MM.1S (cell line): ENCODE data around the gene SYAP1.
A peak's percentile ranks its signal among the peaks of the same experiment; 100 is the strongest.

Experiments used
- DNase-seq: peaks from one replicate; pipeline ENCODE4 v3.0.0-alpha.2; 2015
- H2AFZ ChIP-seq: fragments of 300-600 bp; sonication (generic); 2 replicates; pipeline ENCODE4 v1.6.0; 2016; ENCODE audit warnings: antibody characterized with exemption, low read length
- H3F3A ChIP-seq: fragments of 300-600 bp; sonication (generic); 2 replicates; pipeline ENCODE4 v1.6.1; 2016; ENCODE audit warnings: mild to moderate bottlenecking, antibody characterized with exemption, low read length, moderate library complexity, mixed read lengths; ENCODE audit not compliant: insufficient read depth
- H3K27ac ChIP-seq: fragments of 300-600 bp; sonication (generic); 2 replicates; pipeline ENCODE4 v1.5.1; 2016; ENCODE audit warnings: mild to moderate bottlenecking, low read length
- H3K27me3 ChIP-seq: fragments of 300-600 bp; sonication (generic); replicated peaks from 2 replicates; pipeline ENCODE4 v1.6.0; 2016; ENCODE audit warnings: low read length; ENCODE audit not compliant: insufficient read depth
- H3K36me3 ChIP-seq: fragments of 300-600 bp; sonication (generic); replicated peaks from 2 replicates; pipeline ENCODE4 v1.6.1; 2016; ENCODE audit warnings: mild to moderate bottlenecking, low read length, mixed read lengths; ENCODE audit not compliant: insufficient read depth
- H3K4me1 ChIP-seq: fragments of 300-600 bp; sonication (generic); 2 replicates; pipeline ENCODE4 v1.6.1; 2016; ENCODE audit warnings: low read length, mixed read lengths
- H3K4me2 ChIP-seq: fragments of 300-600 bp; sonication (generic); 2 replicates; pipeline ENCODE4 v1.6.0; 2016; ENCODE audit warnings: low read depth, low read length
- H3K4me3 ChIP-seq: fragments of 300-600 bp; sonication (generic); 2 replicates; pipeline ENCODE4 v1.5.1; 2016; ENCODE audit warnings: low read length, mixed read lengths
- H3K79me2 ChIP-seq: fragments of 300-600 bp; sonication (generic); 2 replicates; pipeline ENCODE4 v1.6.1; 2016; ENCODE audit warnings: mixed run types, low read length, mixed read lengths
- H3K9ac ChIP-seq: fragments of 300-600 bp; sonication (generic); 2 replicates; pipeline ENCODE4 v1.6.1; 2016; ENCODE audit warnings: low read length, mixed read lengths
- H3K9me2 ChIP-seq: fragments of 300-600 bp; sonication (generic); replicated peaks from 2 replicates; pipeline ENCODE4 v1.6.1; 2016; ENCODE audit warnings: mild to moderate bottlenecking, low read length, mixed read lengths; ENCODE audit not compliant: insufficient read depth
- H3K9me3 ChIP-seq: fragments of 300-600 bp; sonication (generic); replicated peaks from 2 replicates; pipeline ENCODE4 v1.6.1; 2016; ENCODE audit warnings: mild to moderate bottlenecking, low read length, mixed read lengths; ENCODE audit not compliant: insufficient read depth
- H4K20me1 ChIP-seq: fragments of 300-600 bp; sonication (generic); 2 replicates; pipeline ENCODE4 v1.6.1; 2016; ENCODE audit warnings: mild to moderate bottlenecking, low read length, moderate library complexity, mixed read lengths; ENCODE audit not compliant: insufficient read depth
- EZH2 ChIP-seq: fragments of 300-600 bp; sonication (generic); optimal IDR thresholded peaks from 2 replicates; pipeline ENCODE3; 2017; ENCODE audit warnings: low read depth, mild to moderate bottlenecking, antibody characterized with exemption, low read length, mixed read lengths
- EZH2phosphoT487 ChIP-seq: fragments of 300-600 bp; sonication (generic); IDR thresholded peaks from 2 replicates; pipeline ENCODE4 v1.6.1; 2018; ENCODE audit warnings: antibody characterized with exemption, low read length
- TF ChIP-seq, protein P1 (sequence below): fragments of 300-600 bp; sonication (generic); IDR thresholded peaks from 2 replicates; pipeline ENCODE4 v1.5.1; 2016; ENCODE audit warnings: antibody characterized with exemption, low read length, mixed read lengths

SYAP1 gene

DNA sequence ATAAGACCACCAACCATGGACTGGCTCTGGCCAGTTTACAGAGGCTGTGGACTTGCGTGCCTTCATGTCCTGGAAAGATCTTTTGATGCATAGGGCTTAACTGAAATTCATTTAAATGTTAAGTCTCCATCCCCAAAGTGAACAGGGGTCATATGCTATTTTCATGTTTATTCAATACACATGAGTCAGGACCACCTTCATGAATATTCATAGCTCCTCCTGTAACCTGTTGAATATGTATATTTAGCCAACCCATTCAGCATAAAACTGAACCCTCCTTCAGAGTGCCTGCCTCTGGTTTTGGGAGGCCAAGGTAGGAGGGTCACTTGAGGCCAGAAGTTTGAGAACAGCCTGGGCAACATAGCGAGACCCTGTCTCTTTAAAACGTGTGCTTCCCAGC lies 14.0 kb upstream of the SYAP1 start:
- H4K20me1 ChIP-seq: no peaks in the 10 kb centered on the region
- H3K9me3 ChIP-seq: no peaks in the 10 kb centered on the region
- TF ChIP-seq EZH2: no peak
- H3K27me3 ChIP-seq: no peaks in the 10 kb centered on the region
- H3K27ac ChIP-seq: no peak overlapping the region
- no peaks in the 10 kb centered on the region for H3K36me3 ChIP-seq
- no peaks in the 10 kb centered on the region for H3F3A ChIP-seq
- no peak for DNase-seq
- no peak overlapping the region for H2AFZ ChIP-seq
- no peaks in the 10 kb centered on the region for H3K79me2 ChIP-seq
- H3K4me3 ChIP-seq: no peak overlapping the region
- H3K4me2 ChIP-seq: no peak overlapping the region
- no peaks in the 10 kb centered on the region for H3K9me2 ChIP-seq
- H3K4me1 ChIP-seq: no peaks in the 10 kb centered on the region
- H3K9ac ChIP-seq: no peak overlapping the region

DNA sequence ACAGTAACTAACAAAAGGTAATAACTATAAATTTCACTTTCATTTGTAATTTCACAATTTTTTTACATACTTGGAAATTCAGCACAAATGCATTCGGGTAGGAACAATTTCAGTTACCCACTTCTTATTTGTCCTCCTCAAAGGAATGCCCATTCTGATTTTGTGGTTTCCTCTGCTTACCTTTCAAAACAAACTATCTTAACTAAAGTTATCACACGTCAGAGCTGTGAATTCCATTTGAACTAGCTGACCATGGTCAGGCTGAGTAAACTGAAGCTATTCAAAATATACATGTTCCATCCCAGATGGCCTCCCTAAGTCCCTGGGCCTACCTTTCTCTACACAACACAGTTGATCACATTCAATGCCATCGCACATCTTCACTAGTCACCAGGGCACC lies 11.4 kb upstream of the SYAP1 start:
- Histone ChIP-seq H3K4me1 (no peaks in the 10 kb centered on the region), H3K27me3 (no peaks in the 10 kb centered on the region), H3K36me3 (no peaks in the 10 kb centered on the region), H3K9me2 (no peaks in the 10 kb centered on the region), H3F3A (no peaks in the 10 kb centered on the region), H3K4me3 (no peak overlapping the region), H2AFZ (no peak overlapping the region), H3K79me2 (no peaks in the 10 kb centered on the region), H3K27ac (no peak overlapping the region), H3K9me3 (no peaks in the 10 kb centered on the region), H4K20me1 (no peaks in the 10 kb centered on the region), H3K9ac (no peak overlapping the region), H3K4me2 (no peak overlapping the region)
- no peak for DNase-seq
- TF ChIP-seq EZH2phosphoT487: no peak
- TF ChIP-seq, protein P1, sequence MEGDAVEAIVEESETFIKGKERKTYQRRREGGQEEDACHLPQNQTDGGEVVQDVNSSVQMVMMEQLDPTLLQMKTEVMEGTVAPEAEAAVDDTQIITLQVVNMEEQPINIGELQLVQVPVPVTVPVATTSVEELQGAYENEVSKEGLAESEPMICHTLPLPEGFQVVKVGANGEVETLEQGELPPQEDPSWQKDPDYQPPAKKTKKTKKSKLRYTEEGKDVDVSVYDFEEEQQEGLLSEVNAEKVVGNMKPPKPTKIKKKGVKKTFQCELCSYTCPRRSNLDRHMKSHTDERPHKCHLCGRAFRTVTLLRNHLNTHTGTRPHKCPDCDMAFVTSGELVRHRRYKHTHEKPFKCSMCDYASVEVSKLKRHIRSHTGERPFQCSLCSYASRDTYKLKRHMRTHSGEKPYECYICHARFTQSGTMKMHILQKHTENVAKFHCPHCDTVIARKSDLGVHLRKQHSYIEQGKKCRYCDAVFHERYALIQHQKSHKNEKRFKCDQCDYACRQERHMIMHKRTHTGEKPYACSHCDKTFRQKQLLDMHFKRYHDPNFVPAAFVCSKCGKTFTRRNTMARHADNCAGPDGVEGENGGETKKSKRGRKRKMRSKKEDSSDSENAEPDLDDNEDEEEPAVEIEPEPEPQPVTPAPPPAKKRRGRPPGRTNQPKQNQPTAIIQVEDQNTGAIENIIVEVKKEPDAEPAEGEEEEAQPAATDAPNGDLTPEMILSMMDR: no peak
- no peak for TF ChIP-seq EZH2

DNA sequence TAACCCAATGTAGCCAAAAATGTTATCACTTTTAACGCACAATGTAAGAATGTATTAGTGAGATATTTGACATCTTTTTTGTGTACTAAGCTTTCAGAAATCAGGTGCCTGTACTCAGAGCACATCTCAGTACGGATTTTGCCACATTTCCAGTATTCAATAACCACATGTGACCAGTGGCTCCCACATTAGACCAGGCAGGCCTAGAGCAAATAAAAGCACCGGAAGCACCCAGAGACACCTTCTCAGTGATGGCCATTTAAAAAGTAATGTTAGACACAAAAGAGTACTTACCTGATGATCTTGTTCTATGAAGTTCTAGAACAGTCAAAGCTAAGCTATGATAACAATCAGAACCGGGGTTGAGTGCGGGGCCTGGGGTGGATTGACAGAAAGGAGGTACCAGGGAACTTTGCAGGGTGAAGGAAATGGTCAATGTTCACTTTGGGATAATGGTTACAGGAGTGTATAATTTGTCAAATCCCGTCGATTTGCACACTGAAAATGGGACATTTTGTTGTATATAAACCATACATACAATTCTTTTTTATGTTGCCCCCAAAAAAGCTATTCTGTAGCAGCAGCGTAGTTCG lies 8.1 kb upstream of the SYAP1 start:
- Histone ChIP-seq H3K4me3 (peak overlapping the region; percentile 91; the same call in 1 of the 2 replicates), H3K9me2 (no peaks in the 10 kb centered on the region), H3K36me3 (no peaks in the 10 kb centered on the region), H3K9me3 (no peaks in the 10 kb centered on the region), H4K20me1 (no peaks in the 10 kb centered on the region), H3K4me2 (peak overlapping the region; percentile 78; the same call in 1 of the 2 replicates), H2AFZ (peak overlapping the region; percentile 88), H3K4me1 (no peaks in the 10 kb centered on the region), H3K79me2 (no peaks in the 10 kb centered on the region), H3K27ac (no peak overlapping the region), H3K27me3 (no peaks in the 10 kb centered on the region), H3K9ac (no peak overlapping the region), H3F3A (no peaks in the 10 kb centered on the region)
- no peak for DNase-seq
- TF ChIP-seq EZH2phosphoT487 (no peak), EZH2 (no peak)
- TF ChIP-seq, protein P1: no peak

DNA sequence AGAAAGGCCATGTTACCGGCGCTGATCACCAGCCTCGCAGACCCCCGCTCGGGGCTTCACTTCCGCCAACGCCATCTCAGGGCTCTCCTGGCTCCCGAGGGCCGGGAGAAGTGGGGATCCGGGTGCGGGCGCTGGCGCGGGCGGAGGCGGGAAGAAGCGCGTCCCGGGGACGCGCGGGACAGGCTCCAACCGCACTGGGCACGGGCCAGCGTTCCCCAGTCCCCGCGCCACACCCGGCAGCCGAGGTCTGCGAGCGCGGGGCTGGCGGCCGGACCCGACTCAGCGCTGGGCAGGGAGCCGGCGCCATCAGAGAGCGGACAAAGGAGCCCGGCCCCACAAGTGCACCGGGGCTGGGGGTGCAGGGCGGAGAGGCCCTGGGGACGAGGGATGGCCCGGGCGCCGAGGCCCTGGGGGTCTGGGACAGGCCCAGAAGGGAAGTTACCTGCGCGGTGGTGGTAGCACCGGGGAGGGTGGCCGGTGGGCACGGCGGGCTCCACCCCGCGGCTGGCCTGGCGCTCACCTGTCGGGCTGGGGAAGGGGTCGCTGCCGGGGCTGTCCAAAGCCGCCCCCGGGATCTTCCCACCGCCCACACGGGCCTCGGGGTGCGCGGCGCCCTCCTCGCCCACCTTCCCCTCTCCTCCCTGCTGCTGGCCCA lies 7.4 kb upstream of the SYAP1 start:
- Histone ChIP-seq H3K4me2 (peak overlapping the region; percentile 78), H3F3A (no peaks in the 10 kb centered on the region), H3K27me3 (no peaks in the 10 kb centered on the region), H3K9me2 (no peaks in the 10 kb centered on the region), H2AFZ (peak overlapping the region; percentile 88), H3K36me3 (no peaks in the 10 kb centered on the region), H3K27ac (no peak overlapping the region; the same call in 1 of the 2 replicates), H4K20me1 (no peaks in the 10 kb centered on the region), H3K4me3 (peak overlapping the region; percentile 91), H3K79me2 (no peaks in the 10 kb centered on the region), H3K4me1 (no peaks in the 10 kb centered on the region), H3K9ac (peak overlapping the region; percentile 81), H3K9me3 (no peaks in the 10 kb centered on the region)
- TF ChIP-seq EZH2phosphoT487 (no peak), EZH2 (no peak)
- TF ChIP-seq, protein P1: no peak
- DNase-seq: no peak
